H1 (cell line): ENCODE results near the gene CENATAC. TPM values are rescaled to one million over a fixed set of nuclear protein-coding genes. Genes with fewer than 3 reads are reported as not detected.

ENCODE experiments used
- NANOG ChIP-seq: IDR thresholded peaks from 2 replicates; pipeline ENCODE4 v1.6.1; 2011; ENCODE audit warnings: low read length, low read depth, mild to moderate bottlenecking, inconsistent platforms; ENCODE audit not compliant: insufficient read depth, poor library complexity, severe bottlenecking
- polyA plus RNA-seq, 7 experiments: library from polyadenylated mRNA; depleted of rRNA in 3 of 7; stranded (reverse) in 5 of 7; unstranded in 2 of 7; fragments of >200 nt in 5 of 7; fragments of 200-250 nt in 2 of 7; gene quantifications; 1 replicate in 5 of 7; 2 replicates in 1 of 7; 4 replicates in 1 of 7; pipeline versions ENCODE4 v1.2.1 to v1.2.3, GENCODE V29; 2011 to 2013; ENCODE audit warnings: missing spikeins in 2 of 7, mixed read lengths in 2 of 7
- total RNA-seq: library from RNA; stranded (reverse); fragmentation: NEBNext Ultra II Directional; extraction: Animal tissue kit (Norgen Biotek cat#: 25700); gene quantifications from 2 replicates; pipeline ENCODE4 v1.2.1, GENCODE V29; 2021
- TF ChIP-seq, protein P1 (sequence below): IDR thresholded peaks from 2 replicates; pipeline ENCODE4 v1.6.1; 2012; ENCODE audit warnings: inconsistent platforms

CENATAC gene
- total and polyA plus RNA-seq, 2 of the 8 experiments (the other 6 are each of a cell fraction or from before 2014, with no cell fraction given) = 22.7 to 36.4 TPM

DNA sequence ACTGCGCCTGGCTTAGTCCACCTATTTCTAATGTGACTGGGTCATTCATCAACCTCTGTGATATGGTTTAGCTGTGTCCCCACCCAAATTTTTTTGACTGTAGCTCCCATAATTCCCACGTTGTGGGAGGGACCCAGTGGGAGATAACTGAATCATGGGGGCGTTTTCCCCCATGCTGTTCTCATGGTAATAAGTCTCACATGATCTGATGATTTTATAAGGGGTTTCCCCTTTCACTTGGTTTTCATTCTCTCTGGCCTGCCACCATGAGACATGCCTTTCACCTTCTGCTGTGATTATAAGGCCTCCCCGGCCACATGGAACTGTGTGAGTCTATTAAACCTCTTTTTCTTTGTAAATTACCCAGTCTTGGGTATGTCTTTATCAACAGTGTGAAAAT, 8.7 kb downstream of the CENATAC start (continued):
- TF ChIP-seq, protein P1, sequence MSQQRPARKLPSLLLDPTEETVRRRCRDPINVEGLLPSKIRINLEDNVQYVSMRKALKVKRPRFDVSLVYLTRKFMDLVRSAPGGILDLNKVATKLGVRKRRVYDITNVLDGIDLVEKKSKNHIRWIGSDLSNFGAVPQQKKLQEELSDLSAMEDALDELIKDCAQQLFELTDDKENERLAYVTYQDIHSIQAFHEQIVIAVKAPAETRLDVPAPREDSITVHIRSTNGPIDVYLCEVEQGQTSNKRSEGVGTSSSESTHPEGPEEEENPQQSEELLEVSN = no peak
- TF ChIP-seq NANOG = no peak
